Mucosa of rectum (tissue), 2 donors: ENCODE data around the gene PBX3.

Source experiments
- H3K27ac ChIP-seq, 2 donors: one replicate each; pipeline ENCODE4 v1.7.0; 2013; ENCODE audit warnings: inconsistent platforms in 2 of 2, low read depth in 2 of 2, low read length in 2 of 2
- H3K27me3 ChIP-seq, 2 donors: one replicate each; pipeline ENCODE4 v1.7.0; 2013; ENCODE audit warnings: low read length in 2 of 2; ENCODE audit not compliant: control insufficient read depth in 2 of 2, insufficient read depth in 2 of 2
- H3K36me3 ChIP-seq, 2 donors: one replicate each; pipeline ENCODE4 v1.7.0; 2013; ENCODE audit warnings: low read length in 2 of 2; ENCODE audit not compliant: control insufficient read depth in 2 of 2, insufficient read depth in 2 of 2
- H3K4me1 ChIP-seq, 2 donors: one replicate each; pipeline ENCODE4 v1.7.0; 2013; ENCODE audit warnings: low read length in 2 of 2, mild to moderate bottlenecking in 1 of 2; ENCODE audit not compliant: control insufficient read depth in 2 of 2, insufficient read depth in 2 of 2
- H3K4me3 ChIP-seq, 2 donors: one replicate each; pipeline ENCODE4 v1.7.0; 2013; ENCODE audit warnings: low read length in 2 of 2
- H3K9ac ChIP-seq, 2 donors: one replicate each; pipeline ENCODE4 v1.7.0; 2013; ENCODE audit warnings: low read length in 2 of 2, low read depth in 1 of 2, mild to moderate bottlenecking in 1 of 2
- H3K9me3 ChIP-seq, 2 donors: one replicate each; pipeline ENCODE4 v1.7.0; 2013; ENCODE audit warnings: low read length in 2 of 2; ENCODE audit not compliant: control insufficient read depth in 2 of 2
- donor health status: healthy.
- donor health status: Normal muscosa, but diverticular disease.

The PBX3 gene

GRCh38 chr9:125949703-125950460, 202.7 kb downstream of the PBX3 start:
- Histone ChIP-seq H3K9ac (no peak overlapping the region), H3K36me3 (no peaks in the 10 kb centered on the region), H3K27me3 (no peaks in the 10 kb centered on the region), H3K27ac (no peak overlapping the region), H3K9me3 (no peaks in the 10 kb centered on the region), H3K4me3 (no peak overlapping the region), H3K4me1 (no peaks in the 10 kb centered on the region)

GRCh38 chr9:125950880-125951471, 203.8 kb downstream of the PBX3 start:
- no peak overlapping the region for H3K27ac ChIP-seq
- H3K36me3 ChIP-seq = no peaks in the 10 kb centered on the region

GRCh38 chr9:125953314-125954019, 206.3 kb downstream of the PBX3 start:
- H3K36me3 ChIP-seq = no peaks in the 10 kb centered on the region
- H3K9me3 ChIP-seq = no peaks in the 10 kb centered on the region
- no peak overlapping the region for H3K27ac ChIP-seq
- no peaks in the 10 kb centered on the region for H3K4me1 ChIP-seq
- no peaks in the 10 kb centered on the region for H3K27me3 ChIP-seq
- H3K9ac ChIP-seq = no peak overlapping the region
- no peak overlapping the region for H3K4me3 ChIP-seq

More at GRCh38 chr9:125950880-125951471, 203.8 kb downstream of the PBX3 start:
- no peak overlapping the region for H3K9ac ChIP-seq
- H3K4me1 ChIP-seq = no peaks in the 10 kb centered on the region
- no peak overlapping the region for H3K4me3 ChIP-seq
- no peaks in the 10 kb centered on the region for H3K27me3 ChIP-seq
- H3K9me3 ChIP-seq = no peaks in the 10 kb centered on the region

- Histone ChIP-seq H3K27ac (no peak overlapping the region), H3K9me3 (no peaks in the 10 kb centered on the region), H3K9ac (no peak overlapping the region), H3K4me3 (no peak overlapping the region), H3K4me1 (no peaks in the 10 kb centered on the region), H3K36me3 (peaks cover 0 to 2% of the 10 kb centered on the region in 2 donors), H3K27me3 (no peaks in the 10 kb centered on the region)
These were observed 208.9 kb downstream of the PBX3 start for GRCh38 chr9:125956102-125956501.

GRCh38 chr9:125959315-125959714, 212.1 kb downstream of the PBX3 start:
- no peak overlapping the region for H3K27ac ChIP-seq
- H3K27me3 ChIP-seq = no peaks in the 10 kb centered on the region
- no peaks in the 10 kb centered on the region for H3K9me3 ChIP-seq
- H3K4me3 ChIP-seq = no peak overlapping the region
- peaks cover 0 to 4% of the 10 kb centered on the region in 2 donors for H3K36me3 ChIP-seq
- no peaks in the 10 kb centered on the region for H3K4me1 ChIP-seq
- H3K9ac ChIP-seq = no peak overlapping the region

- Histone ChIP-seq H3K36me3 (peaks cover 0 to 7% of the 10 kb centered on the region in 2 donors), H3K9me3 (no peaks in the 10 kb centered on the region), H3K4me1 (no peaks in the 10 kb centered on the region), H3K4me3 (no peak overlapping the region), H3K27ac (no peak overlapping the region), H3K27me3 (no peaks in the 10 kb centered on the region), H3K9ac (no peak overlapping the region)
These were observed 212.9 kb downstream of the PBX3 start for GRCh38 chr9:125959951-125960619.

- Histone ChIP-seq H3K27me3 (no peaks in the 10 kb centered on the region), H3K36me3 (peaks cover 0 to 7% of the 10 kb centered on the region in 2 donors), H3K4me1 (no peaks in the 10 kb centered on the region), H3K27ac (no peak overlapping the region), H3K9ac (no peak overlapping the region), H3K4me3 (no peak overlapping the region), H3K9me3 (no peaks in the 10 kb centered on the region)
These were observed 213.5 kb downstream of the PBX3 start for GRCh38 chr9:125960626-125961025.

GRCh38 chr9:125961072-125961471, 213.9 kb downstream of the PBX3 start:
- Histone ChIP-seq H3K27me3 (no peaks in the 10 kb centered on the region), H3K9ac (no peak overlapping the region), H3K9me3 (no peaks in the 10 kb centered on the region), H3K36me3 (peaks cover 0 to 7% of the 10 kb centered on the region in 2 donors), H3K4me3 (no peak overlapping the region), H3K27ac (no peak overlapping the region), H3K4me1 (no peaks in the 10 kb centered on the region)

GRCh38 chr9:125963932-125964331, 216.8 kb downstream of the PBX3 start:
- no peak overlapping the region for H3K9ac ChIP-seq
- no peak overlapping the region for H3K27ac ChIP-seq
- H3K27me3 ChIP-seq = no peaks in the 10 kb centered on the region
- no peaks in the 10 kb centered on the region for H3K9me3 ChIP-seq
- H3K36me3 ChIP-seq = peaks cover 0 to 7% of the 10 kb centered on the region in 2 donors
- no peaks in the 10 kb centered on the region for H3K4me1 ChIP-seq
- H3K4me3 ChIP-seq = no peak overlapping the region
